ENCODE data around the gene KIAA1217.

DNA sequence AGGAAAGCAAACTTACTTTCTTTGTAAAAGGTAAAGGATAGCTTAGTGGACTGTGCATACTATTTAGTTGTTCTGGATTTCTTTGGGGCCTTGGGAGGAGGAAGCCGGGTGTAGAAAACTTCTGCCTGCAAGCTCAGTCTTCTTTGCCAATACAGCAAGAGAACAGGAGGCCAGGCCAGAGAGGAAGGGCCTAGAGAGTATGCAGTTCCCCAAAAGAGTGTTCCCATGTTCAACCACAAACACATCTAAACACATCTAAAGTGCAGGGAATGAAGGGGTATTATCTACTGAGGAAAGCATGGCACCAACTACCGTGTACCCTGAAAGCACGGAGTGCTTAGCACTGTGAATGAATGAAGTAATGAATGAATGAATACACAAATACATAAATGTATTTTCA lies 11.0 kb downstream of the KIAA1217 start:
- TF ChIP-seq POLR2AphosphoS5 (IDR thresholded peaks at IDR 0.05; ENCODE audit: low read depth, low read length) (no peak), TAF1 (IDR thresholded peaks at IDR 0.05; ENCODE audit: borderline replicate concordance, insufficient read depth, low read length) (no peak), SIN3A (IDR thresholded peaks at IDR 0.05; ENCODE audit: borderline replicate concordance, insufficient read depth, low read length) (no peak), FOXP2 (optimal IDR thresholded peaks at IDR 0.05; ENCODE audit: borderline replicate concordance, extremely low read depth, extremely low read length, insufficient read depth) (no peak)
- TF ChIP-seq, protein P1, sequence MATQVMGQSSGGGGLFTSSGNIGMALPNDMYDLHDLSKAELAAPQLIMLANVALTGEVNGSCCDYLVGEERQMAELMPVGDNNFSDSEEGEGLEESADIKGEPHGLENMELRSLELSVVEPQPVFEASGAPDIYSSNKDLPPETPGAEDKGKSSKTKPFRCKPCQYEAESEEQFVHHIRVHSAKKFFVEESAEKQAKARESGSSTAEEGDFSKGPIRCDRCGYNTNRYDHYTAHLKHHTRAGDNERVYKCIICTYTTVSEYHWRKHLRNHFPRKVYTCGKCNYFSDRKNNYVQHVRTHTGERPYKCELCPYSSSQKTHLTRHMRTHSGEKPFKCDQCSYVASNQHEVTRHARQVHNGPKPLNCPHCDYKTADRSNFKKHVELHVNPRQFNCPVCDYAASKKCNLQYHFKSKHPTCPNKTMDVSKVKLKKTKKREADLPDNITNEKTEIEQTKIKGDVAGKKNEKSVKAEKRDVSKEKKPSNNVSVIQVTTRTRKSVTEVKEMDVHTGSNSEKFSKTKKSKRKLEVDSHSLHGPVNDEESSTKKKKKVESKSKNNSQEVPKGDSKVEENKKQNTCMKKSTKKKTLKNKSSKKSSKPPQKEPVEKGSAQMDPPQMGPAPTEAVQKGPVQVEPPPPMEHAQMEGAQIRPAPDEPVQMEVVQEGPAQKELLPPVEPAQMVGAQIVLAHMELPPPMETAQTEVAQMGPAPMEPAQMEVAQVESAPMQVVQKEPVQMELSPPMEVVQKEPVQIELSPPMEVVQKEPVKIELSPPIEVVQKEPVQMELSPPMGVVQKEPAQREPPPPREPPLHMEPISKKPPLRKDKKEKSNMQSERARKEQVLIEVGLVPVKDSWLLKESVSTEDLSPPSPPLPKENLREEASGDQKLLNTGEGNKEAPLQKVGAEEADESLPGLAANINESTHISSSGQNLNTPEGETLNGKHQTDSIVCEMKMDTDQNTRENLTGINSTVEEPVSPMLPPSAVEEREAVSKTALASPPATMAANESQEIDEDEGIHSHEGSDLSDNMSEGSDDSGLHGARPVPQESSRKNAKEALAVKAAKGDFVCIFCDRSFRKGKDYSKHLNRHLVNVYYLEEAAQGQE (IDR thresholded peaks at IDR 0.05; ENCODE audit: insufficient read depth in 1 of 2, low read depth in 2 of 2, low read length in 2 of 2): no peak

All from PFSK-1 (cell line).